Measurements from ENCODE around the gene DLEU7.

Gene DLEU7

GRCh38 chr13:50793026-50793425 lies 50.5 kb downstream of the DLEU7 start:
- no peak for ATAC-seq
- no peak for DNase-seq

GRCh38 chr13:50788551-50789210 lies 54.8 kb downstream of the DLEU7 start:
- ATAC-seq = no peak

GRCh38 chr13:50787316-50788195 lies 55.9 kb downstream of the DLEU7 start:
- ATAC-seq = no peak
- DNase-seq = no peak

More at GRCh38 chr13:50788551-50789210, 54.8 kb downstream of the DLEU7 start:
- DNase-seq = no peak

GRCh38 chr13:50783717-50784290 lies 59.7 kb downstream of the DLEU7 start:
- no peak for ATAC-seq

GRCh38 chr13:50783066-50783465 lies 60.4 kb downstream of the DLEU7 start:
- DNase-seq (no peak), ATAC-seq (no peak)

More at GRCh38 chr13:50783717-50784290, 59.7 kb downstream of the DLEU7 start:
- no peak for DNase-seq

GRCh38 chr13:50780201-50781015 lies 63.1 kb downstream of the DLEU7 start:
- no peak for ATAC-seq
- DNase-seq = no peak

- ATAC-seq = no peak
- no peak for DNase-seq
These were observed 63.9 kb downstream of the DLEU7 start for GRCh38 chr13:50779443-50780200.

All from stimulated activated naive CD8-positive, alpha-beta T cell treated with anti-CD3 and anti-CD28 coated beads, Interleukin-15, Interleukin-2, amounts not matched to agents 100 U/mL and 50 U/mL, for 24 hours (primary cell).